Keratinocyte (primary cell): ENCODE results near the gene ZNF644. TPM values are rescaled to one million over a fixed set of nuclear protein-coding genes. Genes with fewer than 3 reads are reported as not detected.

Experiments
- DNase-seq: peaks from one replicate; pipeline ENCODE4 v3.0.0-alpha.2; 2011; ENCODE audit warnings: low read depth, missing footprints, low spot score
- FAIRE-seq: peaks from 2 replicates; lab custom pipeline; 2011; peaks lifted over from hg19 to GRCh38; lab: Jason Lieb, UNC
- H2AFZ ChIP-seq: 2 replicates; pipeline ENCODE4 v1.6.0; 2012; ENCODE audit warnings: low read length, control low read depth, inconsistent platforms; ENCODE audit not compliant: control insufficient read depth
- H3K27ac ChIP-seq: 2 replicates; pipeline ENCODE4 v1.5.1; 2011; ENCODE audit warnings: low read length; ENCODE audit not compliant: control insufficient read depth, insufficient read depth
- H3K27me3 ChIP-seq: 3 replicates; pipeline ENCODE4 v1.6.0; 2011; ENCODE audit warnings: low read length; ENCODE audit not compliant: control insufficient read depth, insufficient read depth; ENCODE audit errors: extremely low read depth
- H3K36me3 ChIP-seq, 2 experiments: 2 replicates in 1 of 2; 3 replicates in 1 of 2; pipeline ENCODE4 v1.5.1; 2011; ENCODE audit warnings: low read length in 2 of 2, mild to moderate bottlenecking in 1 of 2; ENCODE audit not compliant: control insufficient read depth in 2 of 2, insufficient read depth in 2 of 2; ENCODE audit errors: extremely low read depth in 1 of 2
- H3K4me1 ChIP-seq: 3 replicates; pipeline ENCODE4 v1.5.1; 2011; ENCODE audit warnings: low read length; ENCODE audit not compliant: control insufficient read depth, insufficient read depth; ENCODE audit errors: extremely low read depth
- H3K4me2 ChIP-seq: 3 replicates; pipeline ENCODE4 v1.6.0; 2011; ENCODE audit warnings: low read depth, low read length; ENCODE audit not compliant: control insufficient read depth, insufficient read depth; ENCODE audit errors: extremely low read depth
- H3K4me3 ChIP-seq, 3 experiments: fragments of 200-600 bp in 1 of 3; sonication (generic) in 1 of 3; 2 replicates in 2 of 3; 3 replicates in 1 of 3; pipeline ENCODE4 v1.5.1; 2011 to 2016; ENCODE audit warnings: low read length in 3 of 3, mild to moderate bottlenecking in 3 of 3, control low read depth in 2 of 3, inconsistent platforms in 1 of 3, low read depth in 1 of 3, mixed read lengths in 1 of 3, mixed run types in 1 of 3, moderate library complexity in 1 of 3; ENCODE audit not compliant: control insufficient read depth in 2 of 3, insufficient read depth in 2 of 3; ENCODE audit errors: extremely low read depth in 1 of 3
- H3K79me2 ChIP-seq: 2 replicates; pipeline ENCODE4 v1.6.0; 2012; ENCODE audit warnings: low read length; ENCODE audit not compliant: control insufficient read depth, insufficient read depth
- H3K9ac ChIP-seq: 3 replicates; pipeline ENCODE4 v1.6.0; 2011; ENCODE audit warnings: low read length; ENCODE audit not compliant: control insufficient read depth, insufficient read depth; ENCODE audit errors: extremely low read depth
- H3K9me1 ChIP-seq: 3 replicates; pipeline ENCODE4 v1.6.0; 2011; ENCODE audit warnings: low read length; ENCODE audit not compliant: control insufficient read depth, insufficient read depth; ENCODE audit errors: extremely low read depth
- H3K9me3 ChIP-seq: 2 replicates; pipeline ENCODE4 v1.5.1; 2012; ENCODE audit warnings: low read depth, low read length; ENCODE audit not compliant: control insufficient read depth
- H4K20me1 ChIP-seq: 3 replicates; pipeline ENCODE4 v1.6.0; 2011; ENCODE audit warnings: low read length; ENCODE audit not compliant: control insufficient read depth, insufficient read depth; ENCODE audit errors: extremely low read depth
- EZH2 ChIP-seq: IDR thresholded peaks from one replicate; pipeline ENCODE4 v1.6.1; 2012; ENCODE audit warnings: inconsistent platforms, mild to moderate bottlenecking, low read length, moderate library complexity
- dilution Hi-C: fragments of 300-500 bp; cut with MboI; formaldehyde crosslinking; loops from one replicate; pipeline ENCODE4 v1.7.0; 2020; ENCODE audit warnings: low sequenced_read_pairs; ENCODE audit not compliant: extremely low pct_ligation_motif_present
- polyA plus RNA-seq, 5 experiments: library from polyadenylated mRNA; depleted of rRNA in 3 of 5; stranded (reverse) in 3 of 5; stranded (forward) in 1 of 5; unstranded in 1 of 5; fragments of >200 nt; gene quantifications; 1 replicate in 1 of 5; 2 replicates in 3 of 5; 3 replicates in 1 of 5; pipeline versions ENCODE4 v1.2.1 to v1.2.3, GENCODE V29; 2011 to 2012; ENCODE audit warnings: missing spikeins in 2 of 5, low read depth in 1 of 5, low replicate concordance in 1 of 5
- TF ChIP-seq, protein P1 (sequence below), 3 experiments: IDR thresholded peaks in 1 of 3; conservative IDR thresholded peaks in 1 of 3; optimal IDR thresholded peaks in 1 of 3; 2 replicates in 2 of 3; 3 replicates in 1 of 3; pipeline versions ENCODE3 to v1.5.1; 2011; ENCODE audit warnings: low read length in 3 of 3, mild to moderate bottlenecking in 3 of 3, moderate library complexity in 2 of 3, control low read depth in 1 of 3, inconsistent platforms in 1 of 3; ENCODE audit not compliant: insufficient read depth in 2 of 3; ENCODE audit errors: extremely low read depth in 1 of 3

Gene ZNF644
- polyA plus RNA-seq, 1 donor (not counting 4 experiments of a cell fraction or from before 2014, with no cell fraction given): 19.1 TPM

DNA sequence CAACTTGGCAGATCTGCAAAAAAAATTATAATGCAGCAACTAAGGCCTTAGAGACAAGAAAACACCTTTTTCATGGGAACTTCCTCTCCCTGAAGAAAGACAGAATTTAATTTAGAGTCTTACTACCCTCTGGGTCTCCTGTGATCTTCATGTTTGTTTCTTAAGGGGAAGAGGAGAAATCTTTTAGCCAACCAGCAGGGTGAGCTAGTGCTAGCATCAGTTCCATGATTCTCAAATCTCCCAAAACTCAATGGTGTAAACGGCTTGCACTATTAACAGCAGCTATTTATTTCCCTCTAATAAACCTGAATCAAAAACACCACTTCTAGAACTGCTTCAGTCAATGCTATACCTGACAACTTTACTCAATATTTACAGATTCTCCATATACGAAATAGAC, 3.8 kb downstream of the ZNF644 start:
- dilution Hi-C loops: no loop called here
- H3K27ac ChIP-seq: no peak overlapping the region
- peaks cover 46% of the 10 kb centered on the region for H3K4me1 ChIP-seq
- no peak for FAIRE-seq
- no peak overlapping the region for H3K9ac ChIP-seq
- no peak for DNase-seq
- no peaks in the 10 kb centered on the region for H3K27me3 ChIP-seq
- no peak overlapping the region for H3K4me2 ChIP-seq
- H3K36me3 ChIP-seq: peaks cover 0 to 4% of the 10 kb centered on the region in 2 experiments
- no peak overlapping the region for H2AFZ ChIP-seq
- no peaks in the 10 kb centered on the region for H4K20me1 ChIP-seq
- H3K4me3 ChIP-seq: no peak overlapping the region
- TF ChIP-seq, protein P1, sequence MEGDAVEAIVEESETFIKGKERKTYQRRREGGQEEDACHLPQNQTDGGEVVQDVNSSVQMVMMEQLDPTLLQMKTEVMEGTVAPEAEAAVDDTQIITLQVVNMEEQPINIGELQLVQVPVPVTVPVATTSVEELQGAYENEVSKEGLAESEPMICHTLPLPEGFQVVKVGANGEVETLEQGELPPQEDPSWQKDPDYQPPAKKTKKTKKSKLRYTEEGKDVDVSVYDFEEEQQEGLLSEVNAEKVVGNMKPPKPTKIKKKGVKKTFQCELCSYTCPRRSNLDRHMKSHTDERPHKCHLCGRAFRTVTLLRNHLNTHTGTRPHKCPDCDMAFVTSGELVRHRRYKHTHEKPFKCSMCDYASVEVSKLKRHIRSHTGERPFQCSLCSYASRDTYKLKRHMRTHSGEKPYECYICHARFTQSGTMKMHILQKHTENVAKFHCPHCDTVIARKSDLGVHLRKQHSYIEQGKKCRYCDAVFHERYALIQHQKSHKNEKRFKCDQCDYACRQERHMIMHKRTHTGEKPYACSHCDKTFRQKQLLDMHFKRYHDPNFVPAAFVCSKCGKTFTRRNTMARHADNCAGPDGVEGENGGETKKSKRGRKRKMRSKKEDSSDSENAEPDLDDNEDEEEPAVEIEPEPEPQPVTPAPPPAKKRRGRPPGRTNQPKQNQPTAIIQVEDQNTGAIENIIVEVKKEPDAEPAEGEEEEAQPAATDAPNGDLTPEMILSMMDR (optimal IDR thresholded peaks at IDR 0.05 in 1 of 3, IDR thresholded peaks at IDR 0.05 in 1 of 3, conservative IDR thresholded peaks at IDR 0.05 in 1 of 3; ENCODE audit: extremely low read depth in 1 of 3, insufficient read depth in 2 of 3, low read length in 3 of 3): peak in 1 of 3 experiments; percentile 24
- no peak for TF ChIP-seq EZH2
- no peaks in the 10 kb centered on the region for H3K9me3 ChIP-seq
- peaks cover 64% of the 10 kb centered on the region for H3K79me2 ChIP-seq
- H3K9me1 ChIP-seq: no peaks in the 10 kb centered on the region

DNA sequence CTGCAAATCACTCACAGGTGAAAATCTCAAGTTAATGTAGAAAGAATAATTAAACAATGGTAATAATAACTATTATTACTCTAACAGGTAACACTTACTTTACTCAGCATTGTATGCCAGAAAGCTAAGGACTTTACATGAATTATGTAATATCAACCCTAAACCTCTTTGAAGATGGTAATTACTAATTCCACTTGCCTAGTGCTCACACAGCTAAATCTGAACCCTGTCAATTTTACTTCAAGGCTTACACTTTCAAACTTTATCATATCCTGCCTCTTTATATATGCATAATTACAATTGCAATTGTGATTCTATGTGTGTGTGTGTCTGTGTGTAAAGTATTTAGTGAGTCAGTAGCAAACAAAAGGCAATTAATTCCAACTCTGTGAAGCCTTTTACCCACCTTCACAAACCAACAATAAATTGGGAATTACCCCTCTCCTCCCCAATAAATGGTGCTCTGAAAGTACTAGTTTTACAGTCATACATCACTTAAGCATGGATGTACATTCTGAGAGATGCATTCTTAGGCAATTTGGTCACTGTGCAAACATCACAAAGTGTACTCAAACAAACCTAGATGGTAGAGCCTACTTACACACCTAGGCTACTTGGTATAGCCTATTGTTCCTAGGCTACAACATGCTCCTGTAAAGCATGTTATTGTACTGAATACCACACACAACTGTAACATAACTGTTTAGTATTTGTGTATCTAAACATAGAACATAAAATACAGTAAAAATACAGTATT, 5.9 kb downstream of the ZNF644 start:
- H3K4me1 ChIP-seq: peaks cover 42% of the 10 kb centered on the region
- peaks cover 75% of the 10 kb centered on the region for H3K79me2 ChIP-seq
- peaks cover 0 to 4% of the 10 kb centered on the region in 2 experiments for H3K36me3 ChIP-seq
- H3K4me3 ChIP-seq: peak overlapping the region in 2 of 3 experiments; percentile 24 to 51
- TF ChIP-seq, protein P1 (optimal IDR thresholded peaks at IDR 0.05 in 1 of 3, IDR thresholded peaks at IDR 0.05 in 1 of 3, conservative IDR thresholded peaks at IDR 0.05 in 1 of 3; ENCODE audit: extremely low read depth in 1 of 3, insufficient read depth in 2 of 3, low read length in 3 of 3): no peak
- no peak for TF ChIP-seq EZH2
- dilution Hi-C loops: no loop called here
- no peaks in the 10 kb centered on the region for H4K20me1 ChIP-seq
- FAIRE-seq (peak; percentile 84), DNase-seq (peak; percentile 53)
- H3K9me3 ChIP-seq: no peaks in the 10 kb centered on the region
- no peaks in the 10 kb centered on the region for H3K9me1 ChIP-seq
- H2AFZ ChIP-seq: no peak overlapping the region
- H3K27ac ChIP-seq: peak overlapping the region; percentile 75
- no peaks in the 10 kb centered on the region for H3K27me3 ChIP-seq
- no peak overlapping the region for H3K9ac ChIP-seq
- H3K4me2 ChIP-seq: peak overlapping the region; percentile 50
